DMS79 treated with DMSO at 0.1 percent for 48 hours (cell line): Measurements from ENCODE around the gene CDC40.
"Not testable (repeated sequence)": the region's sequence is repeated elsewhere in the genome, so short reads cannot be mapped to it uniquely, and the experiment has no call there.

Experiments used
- DNase-seq: peaks from one replicate; lab custom pipeline; 2025; lab: John Stamatoyannopoulos, UW

The CDC40 gene

DNA sequence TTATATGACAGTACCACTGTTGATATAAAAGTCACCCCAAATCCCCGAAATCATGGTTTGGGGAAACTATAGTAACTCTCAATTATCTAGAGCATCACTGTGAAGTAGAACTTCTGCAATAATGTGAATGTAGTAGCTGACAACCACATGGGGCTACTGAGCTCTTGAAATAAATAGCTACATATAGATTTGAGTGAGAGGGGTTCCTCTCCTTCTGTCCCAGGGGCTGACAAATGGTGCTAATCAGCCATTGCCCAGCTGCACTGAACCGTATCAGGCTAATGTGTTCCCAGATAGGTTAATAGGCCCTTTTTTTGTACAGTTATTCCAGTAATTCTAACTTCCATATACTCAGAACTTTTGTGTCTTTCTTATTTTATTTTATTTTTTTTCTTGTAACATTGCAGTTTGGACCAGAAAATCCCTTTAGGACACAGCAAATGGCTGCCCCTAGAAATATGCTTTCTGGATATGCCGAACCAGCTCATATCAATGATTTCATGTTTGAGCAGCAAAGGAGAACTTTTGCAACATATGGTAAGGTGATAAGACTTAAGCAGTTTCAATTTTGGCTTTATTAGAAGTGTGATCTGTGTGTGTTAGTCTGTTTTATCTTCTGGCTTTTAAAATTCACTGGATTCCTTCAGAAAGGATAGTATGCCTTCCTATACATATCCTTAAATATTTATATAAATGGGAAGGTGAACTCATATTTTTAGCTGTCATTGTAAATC is 21.1 kb downstream of the CDC40 start:
- no peak for DNase-seq

DNA sequence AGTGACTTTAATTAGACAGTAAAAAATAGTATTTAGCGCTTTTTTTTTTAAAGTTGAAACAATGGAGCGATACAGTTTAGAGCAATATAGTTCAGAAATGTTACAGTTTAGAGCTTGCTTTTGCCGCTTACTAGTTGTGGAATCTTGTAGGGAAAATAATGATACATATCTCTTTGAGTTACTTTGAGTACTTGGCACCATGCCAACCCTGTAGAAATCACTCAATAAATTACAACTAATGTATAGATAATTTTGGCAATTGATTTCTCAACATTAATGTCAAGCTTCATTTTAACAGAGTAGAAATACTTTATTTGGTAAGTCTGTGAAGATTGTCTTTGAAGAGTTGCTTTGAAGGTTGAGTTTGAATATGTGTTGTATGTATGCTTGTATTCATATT is 27.4 kb downstream of the CDC40 start:
- DNase-seq, result no peak

DNA sequence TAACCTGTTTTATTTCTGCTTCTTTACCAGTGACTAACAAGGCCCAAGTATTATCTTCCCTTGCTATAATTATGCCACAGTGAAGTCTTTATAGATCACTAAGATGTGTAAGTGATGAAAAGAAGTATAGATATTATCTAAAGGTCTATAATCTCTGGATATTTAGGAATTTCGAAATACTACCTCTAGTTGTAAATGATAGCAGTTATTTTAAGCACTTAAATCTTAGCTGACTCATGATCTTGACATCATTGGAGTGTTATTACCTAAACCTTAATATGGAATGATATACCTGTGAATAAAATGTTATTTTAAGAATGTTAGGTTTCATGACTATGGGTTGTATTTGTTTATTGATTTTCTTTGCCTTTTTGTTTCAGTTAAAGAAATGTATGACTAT is 31.5 kb downstream of the CDC40 start:
- DNase-seq, result no peak

DNA sequence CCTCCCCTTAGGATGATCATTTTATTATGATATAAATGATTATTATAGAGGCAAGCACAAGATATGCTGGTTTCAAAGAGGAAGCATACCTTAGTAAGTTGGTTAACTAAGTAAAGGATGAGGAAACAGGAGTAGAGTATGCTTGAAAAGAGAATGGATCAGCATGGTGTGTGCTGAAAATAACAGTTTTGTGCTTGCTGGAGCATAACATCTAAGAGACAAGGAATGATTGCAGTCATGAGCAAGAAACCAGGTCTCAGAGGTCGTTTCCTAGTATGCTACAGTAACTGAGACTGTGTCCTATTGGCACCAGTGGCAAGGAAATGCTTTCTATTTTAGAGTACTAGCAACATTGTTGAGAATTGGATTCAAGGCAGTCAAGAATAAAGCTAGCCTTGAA is 34.1 kb downstream of the CDC40 start:
- no peak for DNase-seq

DNA sequence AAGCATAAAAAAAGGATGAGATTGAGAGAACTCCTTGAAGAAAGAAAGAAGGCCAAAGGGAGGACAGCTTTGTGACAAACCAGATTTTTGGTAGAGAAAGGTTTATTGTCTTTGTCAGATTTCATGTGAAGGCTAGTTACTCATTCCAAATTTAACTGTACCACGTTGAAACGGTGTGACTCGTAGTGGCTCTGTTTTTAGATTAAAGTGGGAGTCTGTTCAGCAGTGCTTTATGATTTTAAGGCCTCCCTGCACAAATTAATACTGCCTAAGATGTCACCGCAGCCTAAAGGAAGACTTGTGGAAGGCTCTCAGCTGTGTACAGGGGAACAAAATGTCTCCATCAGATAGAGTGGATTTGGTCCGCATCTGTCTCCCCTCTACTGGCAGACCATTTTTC is 35.9 kb downstream of the CDC40 start:
- no peak for DNase-seq

DNA sequence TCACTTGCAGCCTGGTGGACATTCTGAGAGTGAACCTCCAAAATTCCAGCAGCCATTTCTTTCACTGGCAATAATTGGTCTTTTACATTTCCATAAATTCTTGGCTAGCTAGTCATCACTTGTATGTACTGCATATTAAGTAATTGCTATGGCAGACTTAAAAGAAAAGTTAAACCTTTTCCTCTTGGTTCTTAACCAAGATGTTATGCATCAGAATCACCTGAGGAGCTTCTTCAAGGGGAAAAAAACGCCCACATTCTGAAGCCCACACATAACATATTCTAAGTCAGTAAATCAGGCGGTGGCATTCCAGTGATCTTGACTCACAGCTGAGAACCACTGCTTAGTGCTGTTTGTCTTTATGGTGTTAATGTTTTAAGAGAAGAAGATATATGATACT is 37.0 kb downstream of the CDC40 start:
- DNase-seq, result no peak

DNA sequence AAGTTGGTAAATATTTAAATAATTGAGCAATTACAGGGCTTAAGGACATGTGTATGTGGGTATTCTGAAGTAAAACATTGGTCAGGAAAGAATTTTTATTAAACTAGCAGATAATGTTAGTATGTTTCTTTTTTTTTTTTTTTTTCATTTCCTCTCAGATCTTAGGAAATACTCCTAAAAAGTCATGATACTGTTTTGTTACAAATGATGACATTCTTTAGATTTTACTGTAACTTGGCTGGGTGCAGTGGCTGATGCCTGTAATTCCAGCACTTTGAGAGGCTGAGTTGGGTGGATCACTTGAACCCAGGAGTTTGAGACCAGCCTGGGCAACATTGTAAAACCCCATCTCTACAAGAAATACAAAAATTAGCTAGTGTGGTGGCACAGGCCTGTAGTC is 41.5 kb downstream of the CDC40 start:
- DNase-seq, result no peak

DNA sequence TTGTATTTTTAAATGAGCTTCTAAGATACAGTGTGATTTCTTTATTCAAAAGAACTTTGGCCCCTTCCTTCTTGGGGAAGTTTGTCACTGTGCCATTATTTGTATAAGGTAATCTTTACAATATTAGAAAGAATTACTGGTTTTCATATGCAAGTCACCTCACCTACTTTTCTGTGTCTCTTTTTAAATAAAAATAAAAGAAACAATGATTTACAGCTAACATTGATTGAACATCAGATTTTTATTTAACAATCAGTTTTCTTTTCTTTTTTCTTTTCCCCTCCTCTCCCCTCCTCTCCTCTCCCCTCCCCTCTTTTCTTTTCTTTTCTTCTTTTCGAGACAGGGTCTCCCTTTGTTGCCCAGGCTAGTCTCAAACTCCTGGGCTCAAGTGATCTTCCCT is 46.0 kb downstream of the CDC40 start:
- no peak for DNase-seq

DNA sequence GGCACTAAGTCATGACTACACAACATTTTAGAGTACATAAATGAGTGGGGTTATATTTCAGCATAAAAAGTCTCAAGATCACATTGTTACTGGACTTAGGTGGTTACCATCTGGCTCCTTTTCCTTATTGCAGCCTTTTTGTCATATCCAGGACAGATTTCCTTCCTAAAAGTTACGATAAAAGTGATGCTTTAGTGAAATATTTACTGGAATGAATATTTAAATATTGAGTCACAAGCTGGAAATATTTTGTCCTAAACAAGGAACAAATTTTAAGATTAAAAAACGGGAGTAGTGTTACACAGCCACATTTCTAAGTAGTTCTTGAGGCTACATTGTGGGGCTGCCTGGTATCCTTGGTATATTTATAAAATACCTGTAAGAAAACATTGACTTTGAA is 52.2 kb downstream of the CDC40 start:
- no peak for DNase-seq

DNA sequence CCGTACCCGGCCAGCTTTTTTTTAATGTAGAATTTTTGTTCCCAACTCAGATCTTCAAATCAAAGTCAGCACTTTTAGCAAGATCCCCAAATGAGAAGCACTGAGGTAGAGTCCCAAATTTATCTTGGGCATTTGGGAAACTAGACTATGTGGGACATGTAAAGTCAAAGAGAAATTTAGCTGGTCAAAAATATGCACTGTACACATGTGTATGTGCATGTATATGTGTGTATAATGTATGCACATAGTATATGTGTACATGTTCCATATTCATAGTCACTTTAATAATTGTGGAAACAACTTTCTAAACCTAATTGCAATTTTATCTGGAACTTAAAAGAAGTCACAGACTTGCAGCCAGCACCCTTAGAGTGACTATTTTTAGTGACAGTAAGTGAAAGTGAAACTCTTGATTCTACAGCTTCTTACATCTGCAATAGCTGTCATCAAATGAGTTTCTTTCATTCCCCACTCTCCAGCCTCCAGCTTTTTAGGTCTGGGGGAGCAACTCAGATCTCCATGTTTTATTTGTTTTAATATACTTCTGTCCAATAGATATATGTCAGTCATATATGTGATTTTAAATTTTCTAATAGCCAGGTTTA is 53.6 kb downstream of the CDC40 start:
- DNase-seq, result no peak

DNA sequence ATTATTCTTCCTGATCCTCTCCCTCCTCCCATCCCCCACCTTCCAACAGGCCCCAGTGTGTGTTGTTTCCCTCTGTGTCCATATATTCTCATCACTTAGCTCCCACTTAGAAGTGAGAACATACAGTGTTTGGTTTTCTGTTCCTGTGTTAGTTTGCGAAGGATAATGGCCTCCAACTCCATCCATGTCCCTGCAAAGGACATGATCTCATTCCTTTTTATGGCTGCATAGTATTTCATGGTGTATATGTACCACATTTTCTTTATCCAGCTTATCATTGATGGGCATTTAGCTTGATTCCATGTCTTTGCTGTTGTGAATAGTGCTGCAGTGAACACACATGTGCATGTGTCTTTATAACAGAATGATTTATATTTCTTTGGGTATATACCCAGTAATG is 55.8 kb downstream of the CDC40 start:
- not testable (repeated sequence) for DNase-seq

DNA sequence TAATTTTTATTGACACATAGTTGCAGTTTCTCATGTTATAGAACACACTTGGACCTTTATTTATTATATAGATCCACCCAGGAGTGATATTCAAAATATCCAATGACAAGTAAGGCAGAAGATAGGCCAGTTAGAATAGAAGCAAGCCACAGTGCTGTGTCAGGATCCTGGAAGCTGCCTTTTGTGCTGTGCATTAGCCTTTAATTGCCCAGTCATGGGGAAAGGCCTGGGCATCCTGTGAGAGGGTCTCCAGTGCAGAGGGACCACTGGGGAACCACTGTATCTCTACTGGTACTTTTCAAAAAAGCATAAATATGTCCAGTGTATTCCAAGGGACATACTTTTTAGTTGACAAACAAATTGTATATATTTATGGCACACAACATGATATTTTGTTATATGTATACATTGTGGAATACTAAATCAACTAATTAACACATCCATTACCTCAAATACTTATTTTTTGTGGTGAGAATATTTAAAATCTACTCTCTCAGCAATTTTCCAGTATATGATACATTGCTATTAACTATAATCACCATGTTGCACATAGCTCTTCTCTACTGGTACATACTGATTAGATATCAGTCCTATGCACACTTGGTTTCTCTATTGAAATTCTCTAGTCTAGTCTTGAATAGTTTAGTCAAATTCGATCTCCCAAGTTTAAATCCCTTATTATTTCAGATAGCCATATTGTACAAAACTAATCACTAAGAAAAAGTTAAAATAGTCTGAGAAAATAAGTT is 59.5 kb downstream of the CDC40 start:
- no peak for DNase-seq

DNA sequence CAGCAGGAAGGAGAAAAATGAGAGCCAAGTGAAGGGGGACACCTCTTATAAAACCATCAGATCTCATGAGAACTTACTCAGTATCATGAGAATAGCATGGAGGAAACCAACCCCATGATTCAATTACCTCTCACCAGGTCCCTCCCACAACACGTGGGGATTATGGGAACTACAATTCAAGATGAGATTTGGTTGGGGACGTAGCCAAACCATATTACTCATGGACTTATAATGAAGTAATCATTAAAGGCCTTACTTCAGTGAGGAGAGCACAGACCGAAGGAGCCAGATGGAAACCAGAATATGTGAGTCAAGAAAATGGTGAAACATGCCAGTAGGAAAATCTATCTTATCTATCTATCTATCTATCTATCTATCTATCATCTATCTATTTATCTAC is 64.4 kb downstream of the CDC40 start:
- not testable (repeated sequence) for DNase-seq

DNA sequence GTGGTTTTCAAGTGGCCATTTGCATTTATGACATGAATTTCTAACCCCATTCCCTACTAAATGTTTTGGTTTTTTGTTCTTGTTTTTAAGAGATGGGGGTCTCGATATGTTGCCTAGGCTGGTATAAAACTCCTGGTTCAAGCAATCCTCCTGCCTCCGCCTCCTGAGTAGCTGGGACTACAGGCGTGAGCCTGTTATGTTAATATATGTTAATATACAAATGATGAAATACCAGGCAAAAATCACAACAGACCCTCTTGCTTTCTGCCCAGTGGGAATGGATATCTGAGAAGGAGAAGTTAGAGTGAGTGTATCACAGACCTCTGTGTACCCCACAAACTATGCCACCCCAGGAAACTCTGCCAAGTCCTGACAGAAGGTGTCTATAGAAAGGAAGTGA is 66.2 kb downstream of the CDC40 start:
- no peak for DNase-seq

DNA sequence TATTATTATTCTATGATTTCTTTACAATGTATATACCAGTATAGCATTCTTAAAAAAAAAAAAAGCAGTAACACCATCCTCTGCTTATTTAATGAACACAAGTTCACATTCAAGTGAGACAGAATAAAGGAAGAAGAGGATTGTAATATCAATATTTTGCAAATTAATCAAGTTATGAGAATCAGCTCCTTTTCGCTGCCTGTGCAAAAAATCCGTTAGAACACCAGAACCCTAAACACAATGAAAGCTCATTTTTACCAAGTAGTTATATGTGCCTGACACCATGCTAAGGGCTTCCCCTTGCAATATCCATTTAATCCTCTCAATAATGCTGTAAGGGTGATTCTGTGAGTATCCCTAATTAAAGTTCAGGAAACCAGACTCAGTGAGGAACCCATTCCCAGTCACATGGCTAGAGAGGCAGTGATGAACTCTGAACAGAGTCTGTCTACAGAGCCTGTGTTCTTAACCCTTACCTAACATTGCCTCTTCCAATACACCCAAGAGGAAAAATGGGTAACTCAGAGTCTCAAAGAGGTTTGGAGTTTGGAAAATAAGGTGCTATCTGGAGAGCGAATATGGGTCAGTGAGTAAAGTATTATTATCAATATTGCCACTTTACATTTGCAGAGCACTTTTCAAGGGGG is 66.8 kb downstream of the CDC40 start:
- no peak for DNase-seq

DNA sequence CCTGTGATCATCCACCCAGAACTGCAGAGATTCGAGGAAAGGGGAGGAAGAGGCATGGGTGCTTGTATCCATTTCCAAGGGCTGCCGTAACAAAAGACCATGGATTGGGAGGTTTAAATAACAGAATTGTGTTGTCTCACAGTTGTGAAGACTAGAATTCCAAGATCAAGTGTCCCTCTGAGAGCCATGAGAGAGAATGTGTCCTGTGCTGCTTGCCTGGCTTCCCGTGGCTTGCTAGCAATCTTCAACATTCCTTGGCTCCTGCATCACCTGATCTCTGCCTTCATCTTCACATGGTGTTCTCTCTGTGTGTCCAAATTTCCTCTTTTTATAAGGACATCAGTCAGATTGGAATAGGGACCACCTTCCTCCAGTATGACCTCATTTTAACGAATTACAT is 69.8 kb downstream of the CDC40 start:
- no peak for DNase-seq

DNA sequence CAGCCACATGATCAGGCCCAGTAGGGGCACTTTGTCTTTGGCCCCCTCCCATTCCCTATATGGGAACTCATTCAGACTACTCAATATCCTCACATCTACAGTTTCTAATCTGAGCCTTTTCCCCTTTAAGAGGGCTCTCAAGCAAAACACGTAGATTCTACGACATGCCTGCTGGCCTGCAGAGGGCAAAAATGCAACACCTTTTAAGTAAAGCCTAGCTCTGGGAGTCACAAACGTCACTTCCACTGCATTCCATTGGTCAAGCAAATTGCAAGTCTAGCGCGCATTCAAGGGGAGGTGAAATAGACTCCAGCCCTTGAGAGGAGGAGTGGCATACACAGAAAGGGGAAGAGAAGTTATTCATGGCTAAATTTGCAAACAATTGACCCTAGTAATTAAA is 70.6 kb downstream of the CDC40 start:
- DNase-seq, result no peak

DNA sequence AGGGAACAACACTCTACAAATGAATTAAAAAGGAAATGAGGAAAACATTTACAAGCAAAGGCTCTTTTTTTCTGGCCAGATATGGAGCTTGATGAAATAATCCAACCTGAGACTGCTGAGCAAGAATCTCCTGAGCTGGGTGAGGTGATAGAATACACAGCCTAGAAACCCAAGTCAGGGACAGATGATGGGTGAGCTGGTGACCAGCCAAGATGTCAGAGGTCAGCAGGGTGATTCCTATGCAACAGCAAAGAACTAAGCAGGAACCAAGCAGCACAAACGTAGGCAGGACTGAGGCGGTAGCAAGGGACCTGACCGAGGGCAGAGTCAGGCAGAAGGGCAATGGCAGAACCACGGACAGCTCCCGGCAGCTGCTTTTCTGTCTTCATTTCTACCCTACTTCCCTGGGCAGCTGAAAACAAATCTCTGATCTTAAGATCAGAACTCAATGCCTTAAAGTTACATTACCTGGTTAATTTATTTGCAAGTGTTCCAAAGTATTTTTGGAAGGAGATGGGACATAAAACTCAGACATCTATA is 75.1 kb downstream of the CDC40 start:
- DNase-seq, result no peak

DNA sequence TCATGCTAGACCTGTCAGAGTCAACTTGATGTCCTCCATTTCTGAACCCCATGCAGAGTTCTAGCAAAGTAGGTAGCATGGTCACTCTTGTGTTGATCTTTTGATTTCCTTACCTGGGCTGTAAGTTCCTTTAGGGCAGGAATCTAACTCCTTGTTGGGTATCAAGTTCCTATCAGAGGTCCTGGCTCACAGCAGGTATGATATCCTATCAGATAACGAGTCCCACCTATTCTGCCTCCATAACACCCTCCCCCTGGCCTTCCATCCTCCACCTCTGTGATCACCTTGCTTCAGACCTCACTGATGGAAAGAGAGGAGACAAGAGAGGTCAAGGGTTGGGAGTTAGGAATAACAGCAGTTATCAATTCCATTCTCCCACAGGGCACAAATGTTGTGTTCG is 76.1 kb downstream of the CDC40 start:
- DNase-seq, result no peak

DNA sequence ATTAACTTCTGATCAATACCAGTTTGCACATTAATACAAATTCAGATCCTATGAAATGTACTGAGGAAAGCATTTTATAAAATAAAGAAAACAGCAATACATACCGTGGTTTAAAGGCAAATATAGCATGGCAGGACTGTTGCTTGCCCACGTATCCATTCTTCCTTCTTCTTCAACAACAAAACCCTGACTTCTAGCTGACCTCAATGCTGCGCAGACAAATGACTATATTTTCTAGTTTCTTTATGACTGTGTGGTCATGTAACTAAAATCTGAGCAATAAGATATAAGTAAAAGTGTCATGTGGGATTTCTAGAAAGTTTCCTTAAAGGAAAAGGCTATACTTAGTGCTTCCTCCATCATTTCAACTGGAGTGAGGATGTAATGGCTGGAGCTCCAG is 85.0 kb downstream of the CDC40 start:
- DNase-seq, result no peak

DNA sequence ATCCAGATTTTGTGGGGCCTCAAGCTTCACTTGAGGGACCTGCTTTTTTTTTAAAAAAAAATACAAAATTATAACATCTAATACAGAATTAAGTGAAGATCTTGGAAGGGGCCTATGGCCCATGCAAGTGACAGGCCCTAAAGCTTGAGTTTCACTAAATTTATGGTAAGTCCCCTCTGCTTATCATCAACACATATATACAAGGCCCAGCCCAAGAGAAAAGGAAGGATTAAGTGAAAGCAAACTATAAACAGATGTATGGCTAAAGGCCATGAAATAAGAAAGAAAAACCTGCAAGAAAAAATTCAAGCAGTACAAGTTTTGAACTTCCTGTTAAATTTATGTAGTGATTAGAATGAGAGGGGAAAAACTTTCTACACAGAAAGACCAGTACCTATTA is 86.8 kb downstream of the CDC40 start:
- DNase-seq, result no peak

DNA sequence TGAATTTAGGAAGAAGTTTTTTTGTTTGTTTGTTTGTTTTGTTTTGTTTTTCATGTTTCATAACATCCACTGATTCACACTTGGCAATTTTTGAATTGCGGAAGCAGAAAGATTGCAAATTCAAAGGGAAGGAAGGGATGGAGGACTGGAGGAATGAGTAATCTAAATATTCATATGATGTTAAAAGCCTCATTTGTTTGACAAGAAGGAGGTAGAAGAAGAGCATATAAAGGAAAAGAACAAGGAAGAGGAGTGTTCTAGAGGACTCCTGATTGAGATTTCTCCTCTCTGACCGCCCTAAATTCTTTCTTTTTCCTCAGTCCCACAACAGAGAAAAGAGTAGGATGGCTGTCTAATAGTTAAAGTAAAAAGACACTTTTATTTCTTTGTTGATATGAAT is 89.4 kb downstream of the CDC40 start:
- DNase-seq, result no peak

DNA sequence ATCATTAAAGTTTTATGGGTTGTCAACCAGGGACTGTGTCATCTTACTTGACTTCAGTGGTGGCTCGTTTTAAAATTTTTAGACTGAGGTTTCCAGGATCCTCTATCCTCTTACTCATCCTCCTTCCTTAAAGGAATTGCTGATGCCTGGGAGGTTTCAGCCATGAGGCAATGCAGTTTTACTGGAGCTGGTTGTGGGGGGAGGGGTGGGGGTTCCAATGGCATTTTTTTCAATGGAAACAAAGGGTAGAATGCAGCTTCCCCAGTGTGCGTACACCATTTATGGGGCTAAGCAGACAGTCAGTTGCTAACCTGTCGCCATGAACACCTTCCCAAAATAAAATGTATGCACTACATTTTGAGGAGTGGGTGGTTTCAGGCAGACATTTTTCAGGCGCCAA is 89.9 kb downstream of the CDC40 start:
- DNase-seq, result no peak
